Measurements from ENCODE around the gene FBXW8.
A peak's percentile ranks its signal among the peaks of the same experiment; 100 is the strongest.

The FBXW8 gene

DNA sequence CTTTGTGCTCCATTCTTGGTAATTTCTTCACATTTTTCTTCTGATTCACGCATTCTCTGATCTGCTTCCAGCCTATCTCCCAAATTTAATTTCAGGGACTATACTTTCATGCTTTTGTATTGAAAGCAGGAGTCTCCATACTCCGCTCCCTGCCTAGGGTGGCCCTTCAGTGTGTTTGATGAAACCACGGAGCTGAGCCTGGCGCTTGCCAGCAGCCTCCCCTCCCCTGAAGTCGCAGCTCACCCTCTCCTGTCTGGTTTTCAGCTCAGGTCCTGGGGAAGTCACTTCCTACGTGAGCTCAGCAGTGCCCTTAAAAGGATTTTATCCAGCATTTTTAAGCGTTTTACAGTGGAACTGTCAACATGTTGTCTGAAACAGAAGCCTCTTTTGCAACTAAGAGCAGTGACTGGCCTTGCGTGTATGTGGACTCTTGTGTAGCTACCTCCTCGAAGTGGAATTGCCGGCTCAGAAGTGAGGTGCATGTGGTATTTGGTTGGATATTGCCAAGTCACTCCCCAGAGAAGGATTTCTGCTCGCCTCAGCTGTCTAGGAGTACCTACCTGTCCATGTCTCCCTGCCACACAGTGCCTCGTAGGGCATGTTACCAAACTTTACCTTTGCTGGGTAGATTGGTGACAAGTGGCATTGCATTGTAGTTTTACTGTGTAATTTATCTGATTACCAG lies 109.9 kb downstream of the FBXW8 start:
- no peak for DNase-seq (ENCODE audit: low read depth)

DNA sequence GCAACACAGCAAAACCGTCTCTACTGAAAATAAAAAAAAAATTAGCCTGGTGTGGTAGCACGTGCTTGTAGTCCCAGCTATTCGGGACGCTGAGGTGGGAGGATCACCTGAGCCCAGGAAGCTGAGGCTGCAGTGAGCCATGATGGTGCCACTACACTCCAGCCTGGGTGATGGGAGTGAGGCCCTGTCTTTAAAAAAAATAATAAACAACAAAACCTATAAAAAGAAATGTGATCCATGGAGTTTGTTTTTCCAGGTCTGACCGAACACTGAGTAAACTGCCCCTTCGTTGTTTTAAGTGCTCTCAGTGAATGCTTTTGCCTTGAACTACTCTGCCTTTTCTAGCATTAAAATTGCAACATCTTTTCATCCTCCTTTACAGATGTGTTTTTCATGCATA lies 111.7 kb downstream of the FBXW8 start:
- DNase-seq (ENCODE audit: low read depth) = no peak

DNA sequence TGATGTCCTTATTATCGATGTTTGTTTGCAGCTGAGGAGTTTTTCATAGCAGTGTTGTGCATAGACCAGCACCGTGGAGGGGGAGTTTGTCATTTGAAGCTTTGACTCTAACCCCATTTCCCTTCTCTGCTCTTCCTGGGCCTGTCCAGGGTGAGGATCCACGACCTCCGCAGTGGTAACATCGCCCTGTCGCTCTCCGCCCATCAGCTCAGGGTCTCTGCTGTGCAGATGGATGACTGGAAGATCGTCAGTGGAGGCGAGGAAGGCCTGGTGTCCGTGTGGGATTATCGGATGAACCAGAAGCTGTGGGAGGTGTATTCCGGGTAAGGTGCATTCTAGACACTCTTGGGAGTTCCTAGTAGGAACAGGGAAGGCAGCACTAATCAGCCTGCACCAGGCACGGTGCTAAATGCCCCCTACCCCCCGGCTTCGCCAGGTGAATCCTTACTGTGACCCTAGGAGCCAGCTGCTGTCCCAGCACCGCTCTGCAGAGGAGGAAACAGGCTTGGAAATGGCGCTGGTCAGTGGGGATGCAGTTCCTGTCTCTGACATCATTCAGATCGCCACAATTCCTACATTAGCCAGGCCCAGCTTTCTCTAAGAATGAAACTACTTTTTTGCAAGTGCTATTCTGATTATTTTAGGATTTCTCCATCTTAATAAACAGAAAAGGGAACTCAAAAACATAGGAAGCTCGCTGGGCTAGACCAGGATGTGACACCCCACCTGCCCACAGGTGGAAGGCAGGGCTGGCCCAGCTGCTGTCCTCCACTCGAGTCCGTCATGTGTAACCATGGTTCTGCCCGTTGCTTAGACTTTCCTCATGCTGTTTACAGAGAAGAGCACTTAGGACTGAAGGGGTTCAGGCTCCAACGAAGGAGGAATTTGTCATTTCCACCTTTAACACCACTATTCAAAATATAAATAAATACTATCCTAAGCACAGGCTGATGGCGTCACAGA lies 113.5 kb downstream of the FBXW8 start:
- no peak for DNase-seq (ENCODE audit: low read depth)

DNA sequence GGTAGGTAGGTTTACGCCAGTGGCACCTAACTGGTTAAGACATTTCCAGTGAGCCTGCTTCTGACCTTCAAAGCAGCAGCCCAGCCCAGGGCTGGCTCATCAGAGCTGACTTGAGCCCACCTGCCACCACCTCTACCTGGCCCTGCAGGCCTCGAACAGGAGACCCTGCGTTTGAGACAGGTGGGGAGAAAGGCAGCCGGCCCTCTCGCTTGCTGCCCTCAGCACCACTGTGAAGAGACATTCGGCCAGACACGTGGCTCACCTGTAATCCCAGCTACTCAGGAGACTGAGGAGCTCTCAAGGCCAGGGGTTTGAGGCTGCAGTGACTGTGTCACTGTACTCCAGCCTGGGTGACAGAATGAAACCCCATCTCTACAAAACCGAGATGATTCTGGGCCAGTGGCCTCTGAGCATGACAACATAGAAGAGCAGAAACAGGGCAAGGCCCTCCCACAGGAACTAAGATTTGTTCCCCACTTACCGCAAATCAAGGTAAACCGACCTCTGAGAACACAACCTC lies 114.3 kb downstream of the FBXW8 start:
- no peak for DNase-seq (ENCODE audit: low read depth)

DNA sequence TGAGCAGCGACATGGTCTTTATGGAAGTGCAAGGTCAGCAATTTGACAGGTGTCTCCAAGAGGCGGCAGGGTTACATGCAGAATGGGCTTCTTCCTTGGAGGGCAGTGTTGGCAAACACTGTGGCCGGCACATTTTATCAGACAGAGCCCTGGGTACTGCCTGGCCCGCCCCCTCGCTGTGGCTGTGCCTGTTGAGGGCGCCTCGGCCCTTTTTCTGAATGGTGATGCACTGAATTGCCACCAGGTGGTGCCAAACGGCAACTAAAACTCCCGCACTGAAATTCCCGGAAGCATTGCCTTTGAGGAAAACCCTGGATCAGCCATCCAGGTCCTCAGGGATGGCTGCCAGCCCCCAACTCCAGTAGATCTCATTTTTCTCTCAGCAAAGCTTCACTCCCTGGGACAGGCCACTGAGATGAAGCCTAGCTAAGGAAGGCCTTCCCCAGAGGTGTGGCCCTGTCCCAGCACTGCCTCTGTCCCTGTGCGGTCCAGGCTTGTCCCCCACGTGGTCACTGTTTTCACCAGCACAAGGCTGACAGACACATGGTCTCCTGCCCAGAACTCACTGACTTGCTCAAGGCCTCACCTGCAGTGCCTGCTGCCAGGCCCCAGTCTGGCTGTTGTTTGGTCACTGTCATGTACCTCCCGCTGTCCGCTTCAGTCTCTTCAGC lies 114.9 kb downstream of the FBXW8 start:
- peak; percentile 15 for DNase-seq (ENCODE audit: low read depth)

DNA sequence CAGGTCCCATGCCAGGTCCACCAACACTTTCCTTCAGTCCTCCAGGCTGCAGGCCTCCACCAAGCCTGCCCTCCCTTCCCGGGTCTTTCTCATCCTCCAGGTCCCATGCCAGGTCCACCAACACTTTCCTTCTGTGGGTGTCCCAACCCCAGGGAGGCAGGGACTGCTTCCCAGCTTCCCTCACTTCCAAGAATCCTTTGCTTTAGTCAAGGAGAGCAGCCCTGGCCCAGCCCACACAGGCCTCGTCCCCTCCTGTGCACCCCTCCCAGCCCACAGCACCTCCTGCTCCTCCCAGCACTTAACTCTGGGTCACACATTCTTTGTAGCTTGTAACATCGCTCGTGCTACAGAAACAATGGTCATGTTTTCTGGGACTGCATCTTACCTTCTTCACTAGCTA lies 115.6 kb downstream of the FBXW8 start:
- no peak for DNase-seq (ENCODE audit: low read depth)

DNA sequence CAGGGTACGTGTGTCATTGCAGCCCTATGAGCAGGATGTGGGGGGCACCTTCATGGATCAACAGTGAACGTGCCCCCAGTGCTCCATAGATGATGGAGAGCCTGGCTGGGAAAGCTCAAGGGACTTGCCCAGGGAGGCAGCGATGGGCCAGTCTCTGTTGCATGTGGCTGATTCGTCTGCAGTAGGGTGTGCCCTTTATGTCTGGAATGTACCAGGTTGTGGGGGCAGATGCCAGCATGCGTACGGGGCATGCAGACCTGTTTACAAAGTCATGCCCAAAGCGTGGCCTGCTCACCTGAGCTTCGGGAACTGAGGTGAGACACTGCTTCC lies 116.1 kb downstream of the FBXW8 start:
- DNase-seq (ENCODE audit: low read depth) = no peak

DNA sequence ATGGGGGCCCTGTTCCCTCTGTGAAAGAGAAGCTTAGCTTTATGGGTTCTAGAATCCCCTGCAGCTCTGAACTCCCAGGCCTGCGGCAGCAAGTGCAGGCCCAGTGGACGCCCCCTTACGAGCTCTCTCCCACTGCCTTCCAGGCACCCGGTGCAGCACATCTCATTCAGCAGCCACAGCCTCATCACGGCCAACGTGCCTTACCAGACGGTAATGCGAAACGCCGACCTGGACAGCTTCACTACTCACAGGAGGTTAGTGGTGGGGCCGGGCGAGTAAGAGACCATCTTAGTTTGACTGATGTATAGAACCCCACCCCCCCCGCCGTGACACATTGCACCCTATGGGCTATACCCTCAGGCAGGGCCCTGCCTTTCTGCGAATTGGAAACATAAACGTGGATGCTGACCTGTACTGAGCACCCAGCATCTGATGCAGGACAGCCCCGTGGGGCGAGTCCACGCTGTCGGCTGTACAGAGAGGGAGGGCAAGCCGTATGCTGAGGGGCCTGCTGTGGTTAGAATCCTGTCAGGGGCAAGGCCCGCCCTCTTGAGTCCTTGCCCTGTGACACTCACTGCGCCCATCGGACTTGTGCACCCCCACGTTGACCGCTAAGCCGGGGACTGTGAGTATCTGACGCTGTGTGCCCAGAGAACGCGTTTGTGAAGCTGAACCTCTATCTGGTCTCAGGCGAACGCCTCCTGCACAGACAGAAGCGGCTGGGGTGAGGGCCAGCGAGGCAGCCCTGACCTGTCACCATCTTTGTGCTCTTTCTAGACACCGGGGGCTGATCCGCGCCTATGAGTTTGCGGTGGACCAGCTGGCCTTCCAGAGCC lies 116.7 kb downstream of the FBXW8 start:
- no peak for DNase-seq (ENCODE audit: low read depth)

DNA sequence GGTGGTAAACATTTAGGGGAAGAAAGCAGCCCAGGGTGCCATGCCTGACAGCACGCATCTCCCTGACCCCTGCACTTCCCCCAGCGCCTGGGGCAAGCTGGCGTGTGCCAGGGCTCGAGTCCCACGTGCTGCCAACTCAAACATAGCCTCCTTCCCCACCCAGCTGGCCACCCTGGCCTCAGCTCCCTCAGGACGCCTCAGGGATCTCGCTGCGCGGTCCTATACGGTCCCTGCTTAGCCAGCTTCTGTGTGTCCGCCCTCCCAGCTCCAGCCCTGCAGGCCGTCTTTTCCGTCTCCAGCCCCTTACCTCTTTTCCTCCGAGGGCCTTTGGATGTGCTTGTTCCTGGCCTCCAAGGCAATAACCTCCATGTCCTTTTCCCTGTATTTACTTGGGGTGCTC lies 117.5 kb downstream of the FBXW8 start:
- DNase-seq (ENCODE audit: low read depth) = no peak

DNA sequence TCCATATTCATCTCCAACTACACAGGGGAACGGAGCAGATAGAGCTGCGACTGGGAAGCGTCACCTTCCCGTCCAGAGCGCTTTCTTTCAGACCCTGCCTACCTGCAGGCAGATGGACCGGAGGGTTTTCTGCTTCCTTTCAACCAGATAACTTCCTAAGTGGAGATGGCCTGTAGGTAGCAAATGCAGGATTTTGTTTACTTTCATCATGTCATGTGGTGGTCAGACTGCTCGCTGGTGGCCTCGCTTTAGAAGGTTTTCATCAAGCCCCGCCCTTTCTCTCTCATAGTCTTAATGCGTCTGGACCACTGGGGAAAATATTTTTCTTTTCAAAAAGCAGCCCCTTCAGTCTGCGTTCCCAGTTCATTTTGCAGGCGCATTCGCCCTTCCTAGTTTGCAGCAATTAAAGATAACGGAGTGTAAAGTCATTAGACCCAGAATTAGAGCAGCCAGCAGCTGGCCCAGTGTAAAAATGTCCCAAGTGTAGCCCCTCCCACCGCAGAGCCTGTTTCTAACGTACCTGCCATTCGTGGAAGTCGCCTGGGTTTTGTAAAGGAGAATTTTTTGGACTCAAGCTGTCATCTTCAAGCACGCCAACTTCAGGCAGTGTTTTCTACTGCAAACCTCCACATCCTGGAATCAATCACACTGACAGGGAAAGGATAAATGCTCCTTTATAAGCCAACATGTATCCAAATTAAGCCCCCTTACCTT lies 119.6 kb downstream of the FBXW8 start:
- DNase-seq (ENCODE audit: low read depth) = no peak

DNA sequence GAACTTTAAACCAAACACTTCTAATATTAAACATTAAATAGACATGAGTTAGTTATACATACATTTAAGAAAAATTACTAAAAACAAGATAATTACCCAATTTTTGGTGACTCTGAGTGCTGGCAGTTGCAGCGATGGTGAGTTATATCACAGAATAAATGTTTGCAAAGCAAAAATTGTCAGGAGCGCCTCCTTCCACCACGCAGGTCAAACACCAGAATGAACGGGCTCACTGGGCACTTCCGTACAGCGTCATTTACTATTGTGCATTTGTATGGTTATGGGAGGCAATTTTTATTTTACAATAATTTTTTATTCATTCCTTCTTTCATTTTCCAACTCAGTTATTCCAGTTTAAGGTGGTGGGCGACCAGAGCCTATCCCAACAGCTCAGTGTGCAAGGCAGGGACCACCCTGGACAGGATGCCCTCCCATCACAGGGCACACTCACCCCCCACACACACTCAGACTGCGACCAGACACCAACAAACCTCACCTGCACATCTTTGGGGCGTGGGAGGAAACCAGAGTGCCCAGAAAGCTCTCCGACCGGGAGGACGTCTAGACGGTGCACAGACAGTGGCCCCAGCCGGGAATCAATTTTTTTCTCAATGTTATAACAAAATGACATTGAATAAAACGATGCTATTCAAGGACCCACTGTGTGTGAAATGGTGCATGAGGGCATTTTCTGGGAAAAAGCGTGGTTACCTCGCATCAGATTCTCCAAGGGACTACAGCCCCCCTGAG lies 121.3 kb downstream of the FBXW8 start:
- no peak for DNase-seq (ENCODE audit: low read depth)

DNA sequence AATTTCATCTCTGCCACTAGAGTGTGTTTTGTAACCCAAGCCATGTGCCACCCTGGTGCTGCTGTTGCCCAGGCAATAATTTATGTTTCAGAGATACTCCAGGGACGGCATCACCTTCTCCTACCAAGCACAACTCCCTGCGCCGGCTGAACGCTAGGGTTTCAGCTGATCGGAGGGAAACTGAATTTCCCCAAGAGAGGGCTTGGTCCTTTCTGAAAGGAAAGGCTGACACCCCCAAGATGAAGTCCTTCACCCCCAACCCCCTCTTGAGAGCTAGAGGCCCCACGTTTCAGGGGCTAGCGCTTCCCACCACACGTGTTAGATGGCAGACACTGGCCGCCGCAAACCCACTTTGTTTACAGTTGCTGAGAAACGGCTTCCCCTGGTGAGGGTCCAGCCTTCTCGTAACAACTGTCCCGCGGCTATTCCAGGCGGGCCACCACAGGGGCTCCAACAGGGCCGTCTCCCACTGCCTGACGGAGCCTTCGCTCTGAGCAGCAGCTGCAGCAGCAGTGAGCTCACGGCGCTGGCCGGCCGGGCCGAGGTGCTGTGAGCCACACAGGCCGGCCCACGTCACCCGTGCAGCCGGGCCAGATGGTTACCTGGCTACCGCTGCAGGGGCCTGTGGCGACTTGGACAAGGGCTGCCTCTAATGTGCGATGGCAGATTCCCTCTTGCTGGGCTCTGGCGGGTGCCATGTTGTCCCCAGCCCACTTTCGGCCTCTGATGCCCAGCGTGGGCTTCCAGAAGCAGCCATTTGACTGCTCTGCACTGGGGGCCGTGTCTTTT lies 122.0 kb downstream of the FBXW8 start:
- DNase-seq (ENCODE audit: low read depth) = no peak

DNA sequence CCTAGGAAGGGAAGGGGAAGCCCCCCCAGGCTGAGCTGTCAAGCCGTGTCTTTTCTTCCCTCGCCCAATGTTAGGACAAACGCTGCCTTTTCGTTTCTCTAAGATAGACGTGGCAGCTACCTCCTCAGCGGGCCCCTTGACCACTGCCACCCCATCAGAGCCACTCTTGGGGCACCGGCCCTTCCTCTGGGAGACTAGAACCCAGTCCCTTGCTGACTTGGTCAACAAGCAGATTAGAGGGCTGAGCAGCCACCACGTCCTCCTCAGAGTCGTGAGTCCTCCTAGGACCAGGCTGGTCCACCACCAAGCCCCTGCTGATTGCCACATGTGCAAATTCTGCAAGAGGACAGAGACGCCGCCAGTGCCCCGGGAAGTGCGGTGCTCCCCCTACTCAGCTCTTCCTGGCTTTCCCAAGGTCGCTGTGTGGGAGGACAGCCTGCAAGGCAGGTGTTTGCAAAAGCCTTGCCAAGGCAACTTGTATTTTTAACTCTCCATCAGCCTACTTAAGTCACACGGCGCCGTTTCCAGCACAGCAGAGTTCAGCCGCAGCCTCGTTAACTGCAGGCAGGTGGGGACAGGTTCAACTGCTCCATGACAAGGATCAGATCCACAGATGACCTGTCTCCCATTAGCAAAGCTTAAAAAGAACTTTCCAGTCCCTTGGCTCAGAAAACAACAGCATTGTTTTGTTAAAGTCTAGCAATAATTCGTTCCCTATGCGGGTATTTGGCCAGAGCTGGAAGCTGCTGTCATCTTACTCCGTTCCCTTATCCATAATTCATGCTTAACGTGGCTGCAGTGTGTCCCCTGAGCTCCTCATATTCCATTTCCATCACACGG lies 122.9 kb downstream of the FBXW8 start:
- DNase-seq (ENCODE audit: low read depth) = no peak

DNA sequence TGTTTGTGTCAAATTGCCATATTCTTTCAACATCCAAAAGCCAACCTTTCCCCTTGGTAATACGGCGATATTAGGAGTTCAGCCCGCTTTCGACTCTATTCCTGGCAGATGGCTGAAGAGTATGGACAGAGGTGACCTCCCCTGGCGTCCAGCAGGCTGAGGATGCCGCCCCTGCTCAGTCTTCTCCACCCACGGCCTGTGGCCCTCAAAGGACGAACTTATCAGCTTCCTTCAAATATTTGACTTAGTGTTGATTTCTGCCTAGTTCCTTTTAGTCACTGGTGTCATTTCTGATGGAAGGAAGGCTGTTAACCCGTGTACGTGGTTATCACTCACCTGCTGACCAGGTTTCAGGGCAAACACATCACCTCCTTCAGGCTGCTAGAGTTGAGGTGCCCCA lies 123.5 kb downstream of the FBXW8 start:
- DNase-seq (ENCODE audit: low read depth) = no peak

DNA sequence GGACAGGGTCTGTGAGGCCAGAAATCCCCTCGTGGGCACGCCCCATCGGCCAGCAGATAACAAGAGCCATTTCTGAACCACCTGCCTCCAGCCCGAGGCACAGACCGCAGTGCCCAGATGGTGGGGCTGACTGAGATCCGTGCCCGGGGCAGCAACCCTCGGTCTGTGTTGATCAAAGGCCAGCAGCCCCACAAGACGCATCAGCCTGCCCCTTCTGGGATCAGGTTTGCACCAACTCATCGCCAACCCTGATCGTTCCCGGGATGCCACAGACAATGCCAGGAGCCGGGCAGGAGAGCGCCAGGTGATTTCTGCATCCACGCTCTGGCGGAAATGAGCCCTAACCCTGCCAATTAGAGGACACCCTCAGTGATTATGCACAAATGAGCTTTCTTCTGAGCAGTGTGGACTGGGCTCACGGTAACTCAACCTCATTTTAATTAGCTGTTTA lies 124.0 kb downstream of the FBXW8 start:
- DNase-seq (ENCODE audit: low read depth) = no peak

DNA sequence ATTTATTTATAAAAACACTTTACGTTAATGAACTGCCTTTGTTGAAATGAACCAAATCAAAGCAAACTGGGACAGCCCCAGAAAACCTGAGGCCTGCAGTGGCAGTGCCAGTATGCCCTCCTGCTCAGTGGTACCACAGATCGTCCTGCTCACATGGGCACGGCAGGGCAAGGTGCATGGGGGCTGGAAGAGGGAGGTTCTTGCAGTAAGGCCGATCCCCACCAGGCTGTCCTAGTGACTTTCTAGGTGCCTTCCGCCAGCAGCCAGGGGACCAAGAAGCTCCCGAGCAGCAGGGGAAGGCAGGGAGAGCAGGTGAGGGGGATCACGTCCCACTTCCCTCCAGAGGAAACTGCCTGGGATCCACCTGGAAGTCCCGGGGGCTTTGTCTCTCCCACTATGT lies 124.5 kb downstream of the FBXW8 start:
- DNase-seq (ENCODE audit: low read depth) = no peak

DNA sequence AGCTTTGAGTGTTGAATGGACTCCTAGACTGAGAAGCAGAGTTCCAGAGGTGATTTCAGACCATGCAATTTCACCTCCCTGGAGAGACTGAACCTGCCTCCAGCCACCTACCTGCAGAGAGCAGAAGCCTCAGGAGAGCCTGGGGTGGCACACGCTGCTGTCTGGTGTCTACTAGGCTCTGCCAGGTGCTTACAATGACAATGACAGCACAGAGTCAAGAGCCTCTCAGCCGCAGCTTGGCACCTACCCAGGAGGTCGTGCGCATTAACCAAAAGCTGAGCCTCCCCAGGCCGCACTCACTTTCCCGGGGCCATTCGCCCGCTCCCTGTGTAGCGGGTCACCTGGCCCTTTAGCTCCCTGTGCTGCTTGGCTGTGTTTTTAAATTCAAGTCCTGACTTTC lies 125.3 kb downstream of the FBXW8 start:
- DNase-seq (ENCODE audit: low read depth) = no peak

DNA sequence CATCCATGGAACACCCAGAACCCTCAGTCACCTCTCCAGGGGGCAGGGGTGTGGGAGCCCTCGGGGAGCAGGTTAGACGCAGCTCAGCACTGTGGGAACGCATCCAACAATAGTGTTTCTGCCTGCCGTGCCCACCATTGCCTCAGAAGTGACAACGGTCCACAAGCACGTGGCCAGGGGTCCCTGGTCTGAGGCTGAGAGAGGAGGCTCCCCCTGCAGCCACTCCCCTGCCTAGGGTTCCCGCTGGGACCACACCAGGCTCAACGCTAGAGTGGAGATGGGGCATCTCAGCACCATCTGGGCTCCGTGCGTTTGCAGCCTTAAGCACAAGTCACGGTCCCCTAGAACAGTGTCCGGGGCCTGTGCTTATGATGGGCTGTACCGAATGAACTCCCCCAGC lies 125.8 kb downstream of the FBXW8 start:
- no peak for DNase-seq (ENCODE audit: low read depth)
